Prostate gland (tissue), 2 donors: Measurements from ENCODE around the gene TBL1X.

Experiments used
- POLR2A ChIP-seq: fragments of 450-650 bp; IDR thresholded peaks from one replicate; pipeline ENCODE4 v1.6.1; 2016; ENCODE audit warnings: antibody characterized with exemption, mild to moderate bottlenecking
- TF ChIP-seq, protein P1 (sequence below), 4 experiments: fragments of 200-600 bp in 2 of 4; fragments of 450-650 bp in 2 of 4; sonication (generic) in 2 of 4; IDR thresholded peaks; 1 replicate in 3 of 4; 2 replicates in 1 of 4; pipeline ENCODE4 v1.5.1; 2016 to 2019; ENCODE audit warnings: antibody characterized with exemption in 4 of 4, mild to moderate bottlenecking in 2 of 4, moderate library complexity in 2 of 4

GRCh38 chrX:9765737-9766097, 300.9 kb downstream of the TBL1X start, which contains the start of gene GPR143:
- no peak for TF ChIP-seq POLR2A
- TF ChIP-seq, protein P1, sequence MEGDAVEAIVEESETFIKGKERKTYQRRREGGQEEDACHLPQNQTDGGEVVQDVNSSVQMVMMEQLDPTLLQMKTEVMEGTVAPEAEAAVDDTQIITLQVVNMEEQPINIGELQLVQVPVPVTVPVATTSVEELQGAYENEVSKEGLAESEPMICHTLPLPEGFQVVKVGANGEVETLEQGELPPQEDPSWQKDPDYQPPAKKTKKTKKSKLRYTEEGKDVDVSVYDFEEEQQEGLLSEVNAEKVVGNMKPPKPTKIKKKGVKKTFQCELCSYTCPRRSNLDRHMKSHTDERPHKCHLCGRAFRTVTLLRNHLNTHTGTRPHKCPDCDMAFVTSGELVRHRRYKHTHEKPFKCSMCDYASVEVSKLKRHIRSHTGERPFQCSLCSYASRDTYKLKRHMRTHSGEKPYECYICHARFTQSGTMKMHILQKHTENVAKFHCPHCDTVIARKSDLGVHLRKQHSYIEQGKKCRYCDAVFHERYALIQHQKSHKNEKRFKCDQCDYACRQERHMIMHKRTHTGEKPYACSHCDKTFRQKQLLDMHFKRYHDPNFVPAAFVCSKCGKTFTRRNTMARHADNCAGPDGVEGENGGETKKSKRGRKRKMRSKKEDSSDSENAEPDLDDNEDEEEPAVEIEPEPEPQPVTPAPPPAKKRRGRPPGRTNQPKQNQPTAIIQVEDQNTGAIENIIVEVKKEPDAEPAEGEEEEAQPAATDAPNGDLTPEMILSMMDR (IDR thresholded peaks at IDR 0.05), result no peak
